Measurements from ENCODE around the gene RPS5.
"Not testable (repeated sequence)": the region's sequence is repeated elsewhere in the genome, so short reads cannot be mapped to it uniquely, and the experiment has no call there.

RPS5 gene

GRCh38 chr19:58407658-58408151, 20.6 kb downstream of the RPS5 start:
- peak; percentile 55 for DNase-seq

- peak; percentile 98 for DNase-seq
Measured at GRCh38 chr19:58408152-58409009, 21.3 kb downstream of the RPS5 start, which contains the start of gene ZNF584. ZNF584 (plus strand) TSS chr19:58408649; CDS start chr19:58409148, 499 bp downstream.

DNA sequence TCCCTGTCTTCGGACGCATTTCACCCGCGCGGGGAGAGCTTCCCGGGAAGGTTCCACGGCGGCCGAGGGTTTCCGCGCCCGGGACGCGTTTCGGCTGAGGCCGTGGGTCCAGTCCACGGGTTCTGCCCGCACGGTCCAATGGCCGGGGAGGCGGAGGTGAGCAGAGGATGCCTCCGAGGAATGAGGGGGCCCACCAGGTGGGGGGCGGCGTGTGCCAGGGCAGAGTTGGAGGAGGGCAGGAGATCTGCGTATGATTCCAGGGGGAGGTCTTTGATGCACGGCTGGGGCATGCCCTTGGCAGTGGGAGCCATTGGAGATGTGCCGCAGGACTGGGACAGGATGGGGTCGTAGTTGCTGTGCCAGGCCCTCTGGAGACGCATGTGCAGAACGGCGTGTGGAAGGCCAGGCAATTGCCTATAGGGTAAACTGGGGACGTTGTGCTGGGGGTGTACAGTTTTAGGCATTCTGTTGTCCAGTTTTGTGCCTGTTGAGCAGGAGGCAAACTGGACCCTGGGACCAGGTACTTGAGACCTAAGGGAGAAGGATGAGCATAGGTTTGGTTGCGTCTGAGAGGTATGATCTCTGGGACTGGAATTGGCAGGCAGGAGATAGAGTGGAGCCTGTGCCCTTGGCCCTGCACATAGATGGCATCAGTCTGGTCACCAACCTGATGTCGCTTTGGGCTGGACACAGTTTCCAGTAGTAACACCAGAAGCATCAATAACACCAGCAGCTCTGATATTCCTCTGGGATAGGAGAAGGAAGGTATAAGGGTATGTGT, 22.1 kb downstream of the RPS5 start:
- peak; percentile 55 for DNase-seq

- no peak for DNase-seq
Measured at GRCh38 chr19:58416604-58417003, 29.5 kb downstream of the RPS5 start.

DNA sequence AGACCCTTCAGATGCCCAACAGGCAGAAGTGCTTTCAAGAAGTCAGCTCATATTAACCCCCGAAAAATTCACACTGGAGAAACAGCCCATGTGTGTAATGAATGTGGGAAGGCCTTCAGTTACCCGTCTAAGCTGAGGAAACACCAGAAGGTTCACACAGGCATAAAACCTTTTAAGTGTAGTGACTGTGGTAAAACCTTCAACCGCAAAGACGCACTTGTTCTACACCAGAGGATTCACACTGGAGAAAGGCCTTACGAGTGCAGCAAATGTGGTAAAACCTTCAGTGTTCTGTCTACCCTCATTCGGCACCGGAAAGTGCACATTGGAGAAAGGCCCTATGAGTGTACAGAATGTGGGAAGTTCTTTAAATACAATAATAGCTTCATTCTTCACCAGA, 30.0 kb downstream of the RPS5 start:
- DNase-seq: no peak

- DNase-seq: no peak
Measured at GRCh38 chr19:58428617-58429016, 41.5 kb downstream of the RPS5 start.

GRCh38 chr19:58429745-58430144, 42.7 kb downstream of the RPS5 start:
- DNase-seq: no peak

DNA sequence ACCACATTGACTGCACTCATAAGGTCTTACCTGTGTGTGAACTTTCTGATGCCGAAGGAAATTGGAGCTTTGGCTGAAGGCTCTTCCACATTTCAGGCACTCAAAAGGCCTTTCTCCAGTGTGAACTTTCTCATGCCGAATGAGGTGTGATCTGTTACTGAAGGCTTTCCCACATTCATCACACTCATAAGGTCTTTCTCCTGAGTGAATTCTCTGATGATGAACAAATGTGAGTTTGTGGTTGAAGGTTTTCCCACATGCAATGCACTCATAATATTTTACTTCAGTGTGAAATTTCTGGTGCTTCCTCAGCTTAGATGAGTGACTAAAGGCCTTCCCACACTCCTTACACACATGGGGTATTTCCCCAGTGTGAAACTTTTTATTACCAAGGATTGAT, 47.1 kb downstream of the RPS5 start:
- DNase-seq: no peak

DNA sequence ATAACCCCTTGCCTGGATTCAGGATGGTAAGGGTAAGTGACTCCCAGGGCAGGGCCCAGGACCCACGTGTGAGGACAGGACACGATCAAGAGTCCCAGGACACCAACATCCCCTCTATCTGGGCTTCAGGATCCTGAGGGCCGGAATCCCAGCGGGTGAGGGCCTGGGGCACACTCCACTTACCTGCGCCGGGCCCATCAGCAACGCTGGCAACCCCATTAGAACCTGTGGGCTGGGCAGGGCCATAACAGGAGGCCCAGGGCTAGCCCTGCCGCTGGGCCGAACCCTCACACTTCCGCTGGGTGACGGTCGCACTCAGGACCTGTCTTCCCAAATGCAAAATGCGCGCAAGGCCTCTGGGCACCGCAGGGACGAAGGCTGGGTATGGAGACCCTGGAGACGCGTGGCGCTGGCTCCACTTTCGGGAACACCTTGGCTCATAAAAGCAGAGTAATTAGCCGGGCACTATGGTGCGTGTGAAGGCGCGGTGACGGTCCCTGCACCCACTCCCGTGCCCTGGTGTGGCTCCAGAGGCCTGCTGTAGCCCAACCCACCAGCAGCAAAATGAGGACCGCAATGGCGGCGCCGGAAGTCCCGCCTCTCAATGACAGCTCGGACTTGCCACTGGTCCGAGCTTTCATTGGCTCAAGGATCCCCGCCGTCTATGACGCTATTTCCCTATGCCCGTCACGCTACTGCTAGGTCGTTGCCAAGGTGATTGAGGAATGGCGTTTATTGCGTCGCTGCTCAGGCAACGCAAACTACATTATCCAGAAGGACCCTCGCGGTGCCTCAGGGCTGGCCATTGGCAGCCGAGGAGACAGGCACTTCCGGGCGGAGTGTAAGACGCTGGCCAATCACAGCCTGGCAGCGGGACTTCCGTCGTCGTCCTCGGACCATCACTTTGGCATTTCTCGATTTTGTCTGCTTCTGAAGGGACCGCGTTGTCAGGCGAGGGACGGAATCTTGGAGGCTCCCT, 52.8 kb downstream of the RPS5 start, which contains the start of gene ZNF132:
TSS of gene ZNF132 (minus strand) at position 578 of the 979 bp plus-strand sequence. CDS start at position 246, 332 bp downstream.
- peak; percentile 98 for DNase-seq

- DNase-seq: no peak
Measured at GRCh38 chr19:58440556-58440955, 53.5 kb downstream of the RPS5 start.

DNA sequence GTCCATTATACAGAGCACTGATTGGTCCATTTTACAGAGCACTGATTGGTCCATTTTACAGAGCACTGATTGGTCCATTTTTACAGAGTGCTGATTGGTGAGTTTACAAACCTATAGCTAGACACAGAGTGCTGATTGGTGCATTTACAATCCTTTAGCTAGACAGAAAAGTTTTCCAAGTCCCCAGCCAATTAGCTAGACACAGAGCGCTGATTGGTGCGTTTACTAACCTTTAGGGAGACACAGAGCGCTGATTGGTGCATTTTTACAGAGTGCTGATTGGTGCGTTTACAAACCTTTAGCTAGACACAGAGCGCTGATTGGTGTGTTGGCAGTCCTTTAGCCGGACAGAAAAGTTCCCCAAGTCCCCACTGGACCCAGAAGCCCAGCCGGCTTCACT, 55.9 kb downstream of the RPS5 start:
- not testable (repeated sequence) for DNase-seq

Measured in NCI-H146 (cell line).